Endodermal cell (in vitro differentiated cells): Measurements from ENCODE around the gene HOOK2. TPM values are rescaled to one million over a fixed set of nuclear protein-coding genes. Genes with fewer than 3 reads are reported as not detected.

ENCODE experiments used
- DNase-seq: peaks from one replicate; pipeline ENCODE4 v3.0.0-alpha.2; 2017
- H3K27ac ChIP-seq: 2 replicates; pipeline ENCODE4 v1.5.1; 2013; ENCODE audit warnings: mild to moderate bottlenecking, low read depth, low read length, moderate library complexity
- H3K27me3 ChIP-seq: 2 replicates; pipeline ENCODE4 v1.6.1; 2013; ENCODE audit warnings: mild to moderate bottlenecking, low read length, moderate library complexity; ENCODE audit not compliant: insufficient read depth, control insufficient read depth, poor library complexity, severe bottlenecking
- H3K36me3 ChIP-seq: 2 replicates; pipeline ENCODE4 v1.7.0; 2013; ENCODE audit warnings: mild to moderate bottlenecking, low read length, moderate library complexity; ENCODE audit not compliant: control insufficient read depth, insufficient read depth
- H3K4me1 ChIP-seq: one replicate; pipeline ENCODE4 v1.7.0; 2013; ENCODE audit warnings: low read length; ENCODE audit not compliant: control insufficient read depth, insufficient read depth
- H3K4me3 ChIP-seq: 2 replicates; pipeline ENCODE4 v1.5.1; 2013; ENCODE audit warnings: mild to moderate bottlenecking, low read length, moderate library complexity
- H3K9ac ChIP-seq: 2 replicates; pipeline ENCODE4 v1.6.1; 2013; ENCODE audit warnings: mild to moderate bottlenecking, low read length, moderate library complexity; ENCODE audit not compliant: poor library complexity, severe bottlenecking; ENCODE audit errors: extremely low read depth
- H3K9me3 ChIP-seq: 2 replicates; pipeline ENCODE4 v1.6.1; 2013; ENCODE audit warnings: mild to moderate bottlenecking, low read length, moderate library complexity; ENCODE audit not compliant: control insufficient read depth
- H3K27ac Mint-ChIP-seq: 2 replicates; pipeline ENCODE4 v1.8.0; 2020; ENCODE audit warnings: mixed read lengths
- H3K27me3 Mint-ChIP-seq: 2 replicates; pipeline ENCODE4 v1.8.0; 2021; ENCODE audit warnings: mild to moderate bottlenecking, mixed read lengths; ENCODE audit not compliant: insufficient read depth
- H3K36me3 Mint-ChIP-seq: 2 replicates; pipeline ENCODE4 v1.8.0; 2020; ENCODE audit warnings: low read depth, mixed read lengths
- H3K4me1 Mint-ChIP-seq: 2 replicates; pipeline ENCODE4 v1.8.0; 2020; ENCODE audit warnings: mixed read lengths
- H3K4me3 Mint-ChIP-seq: 2 replicates; pipeline ENCODE4 v1.8.0; 2020; ENCODE audit warnings: mild to moderate bottlenecking, moderate library complexity, mixed read lengths
- H3K9me3 Mint-ChIP-seq: 2 replicates; pipeline ENCODE4 v1.8.0; 2020; ENCODE audit warnings: mild to moderate bottlenecking, mixed read lengths
- WGBS, 2 experiments: methylation state at CpG; one replicate each; pipeline versions ENCODE4 v1.1.5 to v1.1.7; 2013; ENCODE audit warnings: missing lambda C conversion rate in 2 of 2, mixed read lengths in 1 of 2; ENCODE audit not compliant: insufficient coverage in 1 of 2, insufficient read length in 1 of 2; 5-methylcytosine and 5-hydroxymethylcytosine counted together
- total RNA-seq, 2 donors: library from RNA; stranded (reverse); fragmentation: NEBNext Ultra II Directional in 1 of 2; extraction: Animal tissue kit (Norgen Biotek cat#: 25700) in 1 of 2; gene quantifications; 2 replicates in 1 of 2; 3 replicates in 1 of 2; pipeline ENCODE4 v1.2.1, GENCODE V29; 2021
- TF ChIP-seq, protein P1 (sequence below): fragments of 200-600 bp; sonication (generic); conservative IDR thresholded peaks from 2 replicates; pipeline ENCODE4 v1.5.0; 2021; ENCODE audit warnings: antibody characterized with exemption, mild to moderate bottlenecking

Gene HOOK2
- total RNA-seq, 2 donors from 2014 or later: 82.1 to 103 TPM

GRCh38 chr19:12770922-12771321, 4.4 kb downstream of the HOOK2 start:
- no peaks in the 10 kb centered on the region for H3K9me3 Mint-ChIP-seq

GRCh38 chr19:12769689-12770088, 5.7 kb downstream of the HOOK2 start:
- Histone ChIP-seq H3K9ac (no peak overlapping the region), H3K4me3 (no peak overlapping the region), H3K4me1 (no peaks in the 10 kb centered on the region), H3K27ac (no peak overlapping the region), H3K9me3 (no peaks in the 10 kb centered on the region), H3K27me3 (no peaks in the 10 kb centered on the region), H3K36me3 (peaks cover 2% of the 10 kb centered on the region)
- Mint-ChIP-seq H3K9me3 (no peaks in the 10 kb centered on the region), H3K27me3 (no peaks in the 10 kb centered on the region), H3K4me1 (peaks cover 12% of the 10 kb centered on the region), H3K4me3 (no peak overlapping the region), H3K36me3 (peaks cover 50% of the 10 kb centered on the region), H3K27ac (no peak overlapping the region)
- TF ChIP-seq, protein P1, sequence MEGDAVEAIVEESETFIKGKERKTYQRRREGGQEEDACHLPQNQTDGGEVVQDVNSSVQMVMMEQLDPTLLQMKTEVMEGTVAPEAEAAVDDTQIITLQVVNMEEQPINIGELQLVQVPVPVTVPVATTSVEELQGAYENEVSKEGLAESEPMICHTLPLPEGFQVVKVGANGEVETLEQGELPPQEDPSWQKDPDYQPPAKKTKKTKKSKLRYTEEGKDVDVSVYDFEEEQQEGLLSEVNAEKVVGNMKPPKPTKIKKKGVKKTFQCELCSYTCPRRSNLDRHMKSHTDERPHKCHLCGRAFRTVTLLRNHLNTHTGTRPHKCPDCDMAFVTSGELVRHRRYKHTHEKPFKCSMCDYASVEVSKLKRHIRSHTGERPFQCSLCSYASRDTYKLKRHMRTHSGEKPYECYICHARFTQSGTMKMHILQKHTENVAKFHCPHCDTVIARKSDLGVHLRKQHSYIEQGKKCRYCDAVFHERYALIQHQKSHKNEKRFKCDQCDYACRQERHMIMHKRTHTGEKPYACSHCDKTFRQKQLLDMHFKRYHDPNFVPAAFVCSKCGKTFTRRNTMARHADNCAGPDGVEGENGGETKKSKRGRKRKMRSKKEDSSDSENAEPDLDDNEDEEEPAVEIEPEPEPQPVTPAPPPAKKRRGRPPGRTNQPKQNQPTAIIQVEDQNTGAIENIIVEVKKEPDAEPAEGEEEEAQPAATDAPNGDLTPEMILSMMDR: no peak
- 17% methylated on average over 37 of the region's 37 CpGs; no CpG with 5 or more reads in 1 of the 2 experiments for WGBS, 2 experiments
- peak; percentile 91 for DNase-seq

More at GRCh38 chr19:12770922-12771321, 4.4 kb downstream of the HOOK2 start:
- peaks cover 13% of the 10 kb centered on the region for H3K4me1 Mint-ChIP-seq
- Histone ChIP-seq H3K27me3 (no peaks in the 10 kb centered on the region), H3K36me3 (no peaks in the 10 kb centered on the region), H3K4me3 (no peak overlapping the region), H3K9me3 (no peaks in the 10 kb centered on the region), H3K9ac (no peak overlapping the region), H3K4me1 (no peaks in the 10 kb centered on the region), H3K27ac (no peak overlapping the region)
- H3K27ac Mint-ChIP-seq: no peak overlapping the region
- no peak overlapping the region for H3K4me3 Mint-ChIP-seq
- TF ChIP-seq, protein P1: no peak
- peaks cover 42% of the 10 kb centered on the region for H3K36me3 Mint-ChIP-seq
- 90 to 95% methylated on average over 9 to 13 of the region's 13 CpGs for WGBS, 2 experiments
- DNase-seq: no peak
- no peaks in the 10 kb centered on the region for H3K27me3 Mint-ChIP-seq

DNA sequence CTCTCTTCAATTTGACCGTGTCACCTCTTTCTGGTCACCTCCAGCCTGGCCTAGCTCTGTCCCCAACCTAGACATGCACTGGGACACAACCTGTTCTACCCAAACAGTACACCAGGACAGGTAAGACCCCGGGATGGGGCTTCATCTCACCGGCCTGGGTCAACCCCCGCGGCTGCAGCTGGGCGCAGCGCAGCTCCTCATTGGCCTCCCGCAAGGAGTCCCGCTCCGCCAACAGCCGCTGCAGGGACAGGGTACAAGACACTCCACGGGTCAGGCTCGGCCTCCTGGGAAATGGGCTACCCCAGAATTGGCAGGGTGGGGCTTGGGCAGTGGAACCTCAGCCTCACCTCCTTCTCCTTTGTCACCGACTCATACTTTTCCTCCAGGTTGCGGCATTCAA, 7.7 kb downstream of the HOOK2 start:
- WGBS, 2 experiments: 96% methylated on average over 8 to 15 of the region's 15 CpGs
- no peak overlapping the region for H3K4me3 ChIP-seq
- Mint-ChIP-seq H3K4me1 (peaks cover 4% of the 10 kb centered on the region), H3K4me3 (no peak overlapping the region), H3K9me3 (peaks cover 5% of the 10 kb centered on the region), H3K27ac (no peak overlapping the region), H3K27me3 (no peaks in the 10 kb centered on the region), H3K36me3 (peaks cover 55% of the 10 kb centered on the region)
- H3K27me3 ChIP-seq: no peaks in the 10 kb centered on the region
- H3K9me3 ChIP-seq: no peaks in the 10 kb centered on the region
- H3K4me1 ChIP-seq: no peaks in the 10 kb centered on the region
- no peak for DNase-seq
- TF ChIP-seq, protein P1: no peak
- H3K9ac ChIP-seq: no peak overlapping the region
- H3K27ac ChIP-seq: no peak overlapping the region
- peaks cover 10% of the 10 kb centered on the region for H3K36me3 ChIP-seq
